Lower leg skin (tissue), 3 donors: ENCODE data around the gene RB1.

Experiments
- POLR2A ChIP-seq, 2 donors: fragments of 450-650 bp; IDR thresholded peaks; one replicate each; pipeline ENCODE4 v1.6.1; 2016 to 2017; ENCODE audit warnings: antibody characterized with exemption in 2 of 2, mild to moderate bottlenecking in 1 of 2, moderate library complexity in 1 of 2
- TF ChIP-seq, protein P1 (sequence below), 3 donors: fragments of 450-650 bp; IDR thresholded peaks; one replicate each; pipeline ENCODE4 v1.5.1; 2016; ENCODE audit warnings: antibody characterized with exemption in 3 of 3, mild to moderate bottlenecking in 3 of 3, moderate library complexity in 2 of 3

DNA sequence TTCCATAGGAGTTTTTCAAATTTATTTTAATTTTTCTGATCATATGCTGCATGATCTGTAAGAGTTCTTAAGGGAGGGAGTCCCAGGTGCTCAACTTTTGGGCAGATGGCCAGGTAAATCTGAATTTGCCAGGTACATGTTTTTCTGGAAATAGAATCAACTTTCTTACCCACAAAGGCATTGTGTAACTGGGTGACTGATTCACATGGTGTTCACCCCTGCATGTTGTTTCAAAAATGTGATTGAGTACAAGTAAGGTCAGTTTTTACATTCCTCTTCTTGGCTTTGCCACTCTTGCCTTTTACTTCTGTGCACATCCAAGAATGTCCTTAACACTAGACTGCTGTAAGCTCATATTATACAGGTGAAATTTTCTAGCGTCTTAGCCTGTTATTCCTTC lies 30.4 kb downstream of the RB1 start:
- TF ChIP-seq, protein P1, sequence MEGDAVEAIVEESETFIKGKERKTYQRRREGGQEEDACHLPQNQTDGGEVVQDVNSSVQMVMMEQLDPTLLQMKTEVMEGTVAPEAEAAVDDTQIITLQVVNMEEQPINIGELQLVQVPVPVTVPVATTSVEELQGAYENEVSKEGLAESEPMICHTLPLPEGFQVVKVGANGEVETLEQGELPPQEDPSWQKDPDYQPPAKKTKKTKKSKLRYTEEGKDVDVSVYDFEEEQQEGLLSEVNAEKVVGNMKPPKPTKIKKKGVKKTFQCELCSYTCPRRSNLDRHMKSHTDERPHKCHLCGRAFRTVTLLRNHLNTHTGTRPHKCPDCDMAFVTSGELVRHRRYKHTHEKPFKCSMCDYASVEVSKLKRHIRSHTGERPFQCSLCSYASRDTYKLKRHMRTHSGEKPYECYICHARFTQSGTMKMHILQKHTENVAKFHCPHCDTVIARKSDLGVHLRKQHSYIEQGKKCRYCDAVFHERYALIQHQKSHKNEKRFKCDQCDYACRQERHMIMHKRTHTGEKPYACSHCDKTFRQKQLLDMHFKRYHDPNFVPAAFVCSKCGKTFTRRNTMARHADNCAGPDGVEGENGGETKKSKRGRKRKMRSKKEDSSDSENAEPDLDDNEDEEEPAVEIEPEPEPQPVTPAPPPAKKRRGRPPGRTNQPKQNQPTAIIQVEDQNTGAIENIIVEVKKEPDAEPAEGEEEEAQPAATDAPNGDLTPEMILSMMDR (IDR thresholded peaks at IDR 0.05): no peak
- TF ChIP-seq POLR2A (IDR thresholded peaks at IDR 0.05): no peak
